NCI-H2107 treated with DMSO at 0.1 percent for 48 hours (cell line): ENCODE measurements around the gene STAG1.
"Not testable (repeated sequence)": the region's sequence is repeated elsewhere in the genome, so short reads cannot be mapped to it uniquely, and the experiment has no call there.

Source experiments
- DNase-seq: peaks from one replicate; lab custom pipeline; 2025; ENCODE audit not compliant: unreplicated experiment; lab: John Stamatoyannopoulos, UW

The STAG1 gene

GRCh38 chr3:136432685-136433084, 319.5 kb downstream of the STAG1 start:
- no peak for DNase-seq

- DNase-seq: no peak
Measured at GRCh38 chr3:136428167-136428566, 324.0 kb downstream of the STAG1 start.

- no peak for DNase-seq
Measured at GRCh38 chr3:136427236-136427635, 324.9 kb downstream of the STAG1 start.

- DNase-seq: no peak
Measured at GRCh38 chr3:136414476-136414875, 337.7 kb downstream of the STAG1 start.

GRCh38 chr3:136412307-136412706, 339.9 kb downstream of the STAG1 start:
- DNase-seq: no peak

- DNase-seq: no peak
Measured at GRCh38 chr3:136409549-136409948, 342.6 kb downstream of the STAG1 start.

GRCh38 chr3:136404056-136404455, 348.1 kb downstream of the STAG1 start:
- DNase-seq: no peak

- no peak for DNase-seq
Measured at GRCh38 chr3:136396916-136397315, 355.3 kb downstream of the STAG1 start.

GRCh38 chr3:136390574-136390973, 361.6 kb downstream of the STAG1 start:
- no peak for DNase-seq

- DNase-seq: no peak
Measured at GRCh38 chr3:136387031-136387430, 365.1 kb downstream of the STAG1 start.

GRCh38 chr3:136385457-136385856, 366.7 kb downstream of the STAG1 start:
- no peak for DNase-seq

GRCh38 chr3:136381051-136381450, 371.1 kb downstream of the STAG1 start:
- no peak for DNase-seq

GRCh38 chr3:136380530-136380929, 371.6 kb downstream of the STAG1 start:
- DNase-seq: no peak

- DNase-seq: no peak
Measured at GRCh38 chr3:136378011-136378410, 374.2 kb downstream of the STAG1 start.

GRCh38 chr3:136377508-136377907, 374.7 kb downstream of the STAG1 start:
- DNase-seq: no peak

- DNase-seq: not testable (repeated sequence)
Measured at GRCh38 chr3:136375800-136376199, 376.4 kb downstream of the STAG1 start.

- no peak for DNase-seq
Measured at GRCh38 chr3:136366289-136366688, 385.9 kb downstream of the STAG1 start.

GRCh38 chr3:136353461-136353860, 398.7 kb downstream of the STAG1 start:
- no peak for DNase-seq

- DNase-seq: no peak
Measured at GRCh38 chr3:136351905-136352304, 400.3 kb downstream of the STAG1 start.

GRCh38 chr3:136351351-136351750, 400.8 kb downstream of the STAG1 start:
- no peak for DNase-seq

- no peak for DNase-seq
Measured at GRCh38 chr3:136350557-136350956, 401.6 kb downstream of the STAG1 start.

- no peak for DNase-seq
Measured at GRCh38 chr3:136350132-136350531, 402.0 kb downstream of the STAG1 start.

GRCh38 chr3:136346486-136346885, 405.7 kb downstream of the STAG1 start:
- DNase-seq: no peak
